HAP-1 (cell line): ENCODE data around the gene SPACA9.
A peak's percentile ranks its signal among the peaks of the same experiment; 100 is the strongest.

Source experiments
- DNase-seq, 2 experiments: peaks; one replicate each; pipeline ENCODE4 v3.0.0-alpha.2; 2016 to 2020; ENCODE audit warnings: low spot score in 2 of 2
- H3K27me3 ChIP-seq: fragments of 250-450 bp; sonication (Bioruptor Pico); 2 replicates; pipeline ENCODE4 v1.5.1; 2020; ENCODE audit warnings: low read depth, mild to moderate bottlenecking, moderate library complexity
- H3K36me3 ChIP-seq: fragments of 250-450 bp; sonication (Bioruptor Pico); replicated peaks from 2 replicates; pipeline ENCODE4 v1.5.1; 2020; ENCODE audit warnings: mild to moderate bottlenecking
- H3K4me1 ChIP-seq: fragments of 250-450 bp; sonication (Bioruptor Pico); 2 replicates; pipeline ENCODE4 v1.5.1; 2020; ENCODE audit warnings: mild to moderate bottlenecking
- H3K4me3 ChIP-seq: fragments of 250-450 bp; sonication (Bioruptor Pico); 2 replicates; pipeline ENCODE4 v1.5.1; 2020; ENCODE audit warnings: mild to moderate bottlenecking, moderate library complexity
- H3K9me3 ChIP-seq: fragments of 250-450 bp; sonication (Bioruptor Pico); 2 replicates; pipeline ENCODE4 v1.5.1; 2020; ENCODE audit warnings: mild to moderate bottlenecking, moderate library complexity
- in situ Hi-C: fragments of 300-500 bp; cut with MboI; formaldehyde crosslinking; loops from 3 replicates; pipeline ENCODE4 v1.14.3; 2020; ENCODE audit warnings: low sequenced_read_pairs, inconsistent platforms, mixed read lengths

The SPACA9 gene

DNA sequence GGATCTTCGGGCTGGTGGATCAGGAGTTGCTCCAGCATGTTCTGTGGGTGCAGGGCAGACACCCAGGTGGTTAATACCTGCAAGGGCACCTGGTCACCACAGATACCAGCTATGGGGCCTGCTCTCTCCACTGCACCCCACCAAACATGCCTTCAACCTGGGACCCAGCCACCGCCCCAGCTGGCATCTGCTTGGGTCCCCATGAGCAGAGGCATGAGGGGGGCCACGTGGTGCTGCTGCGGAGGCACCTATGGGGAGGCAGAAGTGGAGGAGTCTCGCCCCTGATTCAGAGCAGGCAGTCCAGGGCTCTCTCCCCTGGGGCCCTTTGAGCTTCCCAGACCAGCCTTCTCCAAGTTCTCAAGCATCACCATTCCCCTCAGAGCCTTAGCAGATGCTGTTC is 3.5 kb upstream of the SPACA9 start:
- no peak for DNase-seq
- Histone ChIP-seq H3K4me3 (no peak overlapping the region), H3K4me1 (no peaks in the 10 kb centered on the region), H3K9me3 (no peaks in the 10 kb centered on the region), H3K36me3 (no peaks in the 10 kb centered on the region), H3K27me3 (no peaks in the 10 kb centered on the region)
- in situ Hi-C loops: no loop called here

DNA sequence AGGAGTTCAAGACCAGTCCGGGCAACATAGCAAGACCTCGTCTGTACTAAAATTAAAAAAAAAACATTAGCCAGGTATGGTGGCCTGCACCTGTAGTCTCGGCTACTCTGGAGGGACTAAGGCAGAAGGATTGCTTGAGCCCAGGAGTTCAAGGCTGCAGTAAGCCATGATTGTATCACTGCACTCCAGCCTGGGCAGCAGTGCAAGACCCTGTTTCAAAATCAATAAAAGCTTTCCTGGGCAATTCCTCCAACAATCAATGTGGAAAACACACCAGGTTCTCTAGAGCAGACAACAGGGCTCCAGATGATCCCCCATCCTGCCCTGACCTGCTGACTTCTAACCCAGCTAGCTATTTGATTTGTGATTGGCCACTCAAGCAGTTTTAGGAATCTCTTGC is 1.8 kb upstream of the SPACA9 start:
- Histone ChIP-seq H3K27me3 (no peaks in the 10 kb centered on the region), H3K4me1 (no peaks in the 10 kb centered on the region), H3K36me3 (no peaks in the 10 kb centered on the region), H3K4me3 (no peak overlapping the region), H3K9me3 (no peaks in the 10 kb centered on the region)
- DNase-seq: no peak
- in situ Hi-C loops: no loop called here

DNA sequence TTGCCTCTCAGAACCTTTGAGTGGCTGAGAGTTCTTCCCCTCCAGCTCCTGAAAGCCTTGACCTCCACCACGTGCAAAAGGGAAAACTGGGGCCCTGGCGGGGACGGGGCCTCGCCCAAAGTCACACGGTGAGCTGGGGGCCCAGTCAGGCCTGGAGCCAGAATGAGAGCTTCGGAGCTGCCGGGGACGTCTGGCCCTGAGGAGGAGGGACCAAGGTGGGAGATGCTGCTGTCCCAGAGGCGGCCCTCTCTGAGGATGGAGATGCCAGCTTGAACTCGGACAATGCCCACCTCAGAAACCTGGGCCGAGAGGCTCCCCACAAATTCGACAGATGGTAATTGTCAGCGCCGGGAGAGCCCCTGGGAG is 1.3 kb upstream of the SPACA9 start:
- in situ Hi-C loops: no loop called here
- H3K36me3 ChIP-seq: no peaks in the 10 kb centered on the region
- no peaks in the 10 kb centered on the region for H3K4me1 ChIP-seq
- H3K9me3 ChIP-seq: no peaks in the 10 kb centered on the region
- H3K4me3 ChIP-seq: peak overlapping the region; percentile 91
- DNase-seq: no peak
- no peaks in the 10 kb centered on the region for H3K27me3 ChIP-seq

DNA sequence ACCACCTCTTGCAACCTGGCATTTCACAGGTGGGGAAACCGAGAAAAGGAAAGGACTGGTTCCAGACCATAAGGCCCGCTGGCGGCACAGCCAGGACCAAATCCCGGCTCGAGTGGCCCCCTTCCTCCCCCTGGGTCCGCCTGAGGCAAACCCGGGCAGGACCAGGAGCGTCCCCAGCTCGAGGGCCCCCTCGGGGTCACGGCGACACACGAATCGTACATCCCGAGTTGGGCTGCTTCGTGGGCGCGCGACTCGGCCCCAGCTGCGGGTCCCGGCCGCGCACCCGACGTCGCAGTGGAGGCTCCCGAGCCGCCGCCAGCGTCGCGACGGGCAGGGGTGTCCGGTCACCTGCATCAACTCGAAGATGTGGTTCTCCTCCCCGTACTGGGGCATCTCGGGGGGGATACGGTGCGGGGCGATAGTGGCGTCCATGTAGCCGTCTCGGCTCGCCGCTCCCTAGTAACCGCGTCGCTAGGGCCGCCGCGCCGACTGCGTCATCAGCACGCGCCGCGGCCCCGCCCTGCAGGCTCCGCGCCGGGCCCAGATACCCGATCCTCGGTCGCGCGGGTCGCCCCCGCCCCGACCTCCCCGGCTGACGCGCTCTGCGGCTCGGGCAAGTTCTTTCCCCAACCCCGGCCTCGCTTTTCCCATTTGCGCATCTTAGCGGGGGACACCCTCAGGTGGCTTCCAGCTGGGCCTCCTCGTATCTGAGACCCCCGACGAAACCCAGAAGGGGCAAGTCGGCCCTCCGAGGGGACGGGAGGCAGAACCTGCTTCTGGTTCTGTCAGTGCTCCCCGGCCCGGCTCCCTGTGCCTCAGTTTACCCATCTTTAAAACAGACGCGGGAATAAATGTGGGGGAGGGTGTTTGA is 639 bp upstream of the SPACA9 start, which contains the start of gene AK8:
TSS of gene AK8 (minus strand) at position 461 of the 871 bp plus-strand sequence. CDS start at position 432, 29 bp downstream.
- Histone ChIP-seq H3K27me3 (no peaks in the 10 kb centered on the region), H3K4me1 (no peaks in the 10 kb centered on the region), H3K4me3 (peak within 1 kb of the TSS; percentile 91), H3K9me3 (no peaks in the 10 kb centered on the region), H3K36me3 (no peaks in the 10 kb centered on the region)
- in situ Hi-C loops: no loop called here
- peak; percentile 63 to 83 for DNase-seq

DNA sequence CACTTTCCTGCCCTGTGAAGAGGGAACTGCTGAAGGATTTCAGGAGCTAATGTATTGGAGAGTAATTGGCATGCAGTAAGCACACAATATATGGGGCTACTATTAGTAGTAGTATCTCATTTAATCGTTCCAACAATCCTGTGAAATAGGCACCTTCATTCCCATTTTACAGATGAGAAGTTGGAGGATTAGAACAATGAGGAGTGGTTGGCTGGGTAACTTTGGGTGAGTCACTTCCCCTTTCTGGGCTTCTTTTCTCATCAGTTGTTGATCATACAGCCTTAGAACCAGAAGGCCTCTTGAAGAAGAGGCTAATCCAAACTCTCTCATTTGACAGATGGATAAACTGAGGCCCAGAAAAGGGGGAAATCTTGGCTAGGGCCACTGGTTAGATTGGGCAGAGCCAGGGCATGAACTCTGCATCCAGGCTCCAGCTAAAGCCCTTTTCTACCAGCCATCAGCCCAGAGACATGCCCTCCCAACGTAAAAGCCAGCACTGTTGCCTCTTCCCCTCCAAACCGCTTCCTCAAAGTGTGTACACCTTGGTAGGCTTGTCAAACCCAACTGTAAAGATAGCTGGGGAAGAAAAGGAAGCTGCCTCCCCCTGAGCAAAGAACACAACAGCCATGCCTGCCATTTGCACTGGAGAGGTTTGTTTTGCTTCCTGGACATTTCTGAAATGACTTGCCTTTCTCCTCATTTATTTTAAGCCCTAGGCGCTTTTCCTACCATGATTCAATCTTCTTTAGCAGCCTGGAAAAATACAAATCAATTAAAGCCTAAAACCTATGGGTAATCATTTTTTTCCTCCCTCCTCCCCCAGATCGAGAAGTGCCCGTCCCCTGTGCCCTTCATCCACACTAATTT is 992 bp downstream of the SPACA9 start:
- H3K27me3 ChIP-seq: no peaks in the 10 kb centered on the region
- H3K4me1 ChIP-seq: no peaks in the 10 kb centered on the region

DNA sequence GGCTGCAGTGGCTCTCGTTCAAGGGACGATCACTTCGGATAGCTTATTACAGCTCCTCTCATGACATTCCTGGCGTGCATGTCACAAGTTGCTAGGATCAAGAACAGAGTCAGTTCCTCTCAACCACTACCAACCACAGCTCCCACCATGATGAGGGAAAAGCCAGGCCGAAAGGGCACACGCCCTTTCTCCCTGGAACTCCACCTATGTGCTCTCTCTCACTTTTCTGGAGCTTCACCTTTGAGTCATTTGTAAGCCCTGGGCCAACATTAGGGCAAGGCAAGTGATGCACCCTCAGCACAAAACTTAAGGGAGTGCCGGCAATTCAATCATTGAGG is 1.6 kb downstream of the SPACA9 start:
- DNase-seq: no peak
- Histone ChIP-seq H3K4me1 (no peaks in the 10 kb centered on the region), H3K4me3 (no peak overlapping the region), H3K36me3 (no peaks in the 10 kb centered on the region), H3K27me3 (no peaks in the 10 kb centered on the region), H3K9me3 (no peaks in the 10 kb centered on the region)
- in situ Hi-C loops: no loop called here

More for the DNA sequence above, 992 bp downstream of the SPACA9 start:
- Histone ChIP-seq H3K9me3 (no peaks in the 10 kb centered on the region), H3K4me3 (no peak overlapping the region), H3K36me3 (no peaks in the 10 kb centered on the region)
- in situ Hi-C loops: no loop called here
- no peak for DNase-seq

DNA sequence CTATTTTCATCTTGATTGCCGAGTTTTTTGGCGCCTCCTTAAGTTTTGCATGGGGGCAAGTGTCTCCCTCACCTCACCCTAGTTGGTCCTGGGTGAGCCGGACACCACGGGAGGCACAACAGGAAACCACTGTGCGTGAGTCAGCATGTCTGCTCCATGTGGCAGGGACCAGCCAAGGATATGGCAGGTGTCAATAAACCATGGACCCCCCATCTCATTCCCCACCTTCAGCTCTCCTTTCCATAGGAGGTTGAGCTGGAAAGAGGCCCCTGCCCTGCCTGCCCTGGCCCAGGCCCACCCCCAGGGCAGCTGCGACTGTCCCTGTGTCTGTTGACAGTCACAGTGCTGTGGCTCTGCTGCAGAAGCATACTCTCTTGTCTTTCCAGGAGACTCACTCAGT is 3.1 kb downstream of the SPACA9 start:
- in situ Hi-C loops: no loop called here
- H3K9me3 ChIP-seq: no peaks in the 10 kb centered on the region
- H3K27me3 ChIP-seq: no peaks in the 10 kb centered on the region
- H3K4me3 ChIP-seq: no peak overlapping the region
- H3K36me3 ChIP-seq: no peaks in the 10 kb centered on the region
- DNase-seq: no peak
- no peaks in the 10 kb centered on the region for H3K4me1 ChIP-seq

DNA sequence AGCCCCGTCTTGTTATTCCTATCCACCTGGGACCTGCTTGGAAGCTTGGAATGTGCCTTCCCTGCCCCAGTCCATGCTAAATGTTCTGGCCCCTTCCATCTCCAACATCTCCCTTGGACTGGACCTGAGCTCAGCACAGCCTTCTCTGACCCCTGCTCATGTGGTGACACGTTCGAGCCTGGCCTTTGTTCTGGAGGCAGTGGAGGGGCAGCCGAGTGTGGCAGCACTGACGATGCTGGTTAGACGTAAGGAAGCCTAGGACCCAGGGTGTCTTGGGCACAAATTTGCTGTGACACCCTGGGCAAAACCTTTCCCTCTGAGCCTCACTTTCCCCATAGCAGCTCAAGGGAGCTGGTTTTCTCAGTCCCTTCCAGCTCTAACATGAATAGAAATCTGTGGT is 3.9 kb downstream of the SPACA9 start:
- no peaks in the 10 kb centered on the region for H3K9me3 ChIP-seq
- no peaks in the 10 kb centered on the region for H3K4me1 ChIP-seq
- no peaks in the 10 kb centered on the region for H3K27me3 ChIP-seq
- in situ Hi-C loops: no loop called here
- no peak overlapping the region for H3K4me3 ChIP-seq
- no peaks in the 10 kb centered on the region for H3K36me3 ChIP-seq
- no peak for DNase-seq

DNA sequence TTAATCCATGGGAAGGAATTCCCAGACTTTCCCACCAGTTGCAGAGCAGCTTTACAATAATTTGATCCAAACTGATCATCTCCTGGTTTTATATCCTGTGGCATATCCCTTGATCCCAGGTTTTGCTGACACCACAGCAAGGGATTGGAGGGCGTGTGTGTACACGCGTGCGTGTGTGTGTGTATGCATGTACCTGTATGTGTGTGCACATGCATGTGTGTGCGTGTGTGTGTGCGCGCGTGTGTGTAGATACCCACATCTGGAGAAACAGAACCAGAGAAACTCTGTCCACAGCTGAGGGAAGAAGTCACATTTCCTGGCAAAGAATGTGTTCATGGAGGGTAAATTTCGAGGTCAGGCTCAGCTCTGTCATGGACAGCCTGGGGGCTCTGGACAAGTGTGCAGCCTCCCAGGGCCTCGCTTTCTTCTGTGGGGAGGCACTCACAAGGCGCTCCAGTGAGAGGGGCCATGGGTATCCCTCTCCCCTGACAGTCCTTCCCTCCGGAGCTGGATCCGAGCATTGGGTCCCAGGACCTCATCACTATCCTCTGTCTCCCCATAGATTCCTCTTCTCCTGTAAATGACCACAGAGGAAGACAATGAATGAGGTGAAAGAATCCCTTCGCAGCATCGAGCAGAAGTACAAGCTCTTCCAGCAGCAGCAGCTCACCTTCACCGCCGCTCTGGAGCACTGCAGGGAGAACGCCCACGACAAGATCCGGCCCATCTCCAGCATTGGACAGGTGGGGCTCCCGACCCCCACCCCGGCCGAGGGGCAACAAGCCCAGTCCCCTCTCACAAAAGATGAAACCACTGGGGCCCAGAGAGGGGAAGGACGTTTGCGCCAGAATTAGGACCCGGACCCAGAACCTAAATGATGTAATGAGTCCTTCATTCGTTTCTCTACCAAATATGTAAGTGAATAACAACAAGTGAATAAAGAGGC is 4.9 kb downstream of the SPACA9 start:
- Histone ChIP-seq H3K27me3 (no peaks in the 10 kb centered on the region), H3K4me1 (no peaks in the 10 kb centered on the region), H3K36me3 (no peaks in the 10 kb centered on the region), H3K4me3 (no peak overlapping the region), H3K9me3 (no peaks in the 10 kb centered on the region)
- in situ Hi-C loops: no loop called here
- no peak for DNase-seq

DNA sequence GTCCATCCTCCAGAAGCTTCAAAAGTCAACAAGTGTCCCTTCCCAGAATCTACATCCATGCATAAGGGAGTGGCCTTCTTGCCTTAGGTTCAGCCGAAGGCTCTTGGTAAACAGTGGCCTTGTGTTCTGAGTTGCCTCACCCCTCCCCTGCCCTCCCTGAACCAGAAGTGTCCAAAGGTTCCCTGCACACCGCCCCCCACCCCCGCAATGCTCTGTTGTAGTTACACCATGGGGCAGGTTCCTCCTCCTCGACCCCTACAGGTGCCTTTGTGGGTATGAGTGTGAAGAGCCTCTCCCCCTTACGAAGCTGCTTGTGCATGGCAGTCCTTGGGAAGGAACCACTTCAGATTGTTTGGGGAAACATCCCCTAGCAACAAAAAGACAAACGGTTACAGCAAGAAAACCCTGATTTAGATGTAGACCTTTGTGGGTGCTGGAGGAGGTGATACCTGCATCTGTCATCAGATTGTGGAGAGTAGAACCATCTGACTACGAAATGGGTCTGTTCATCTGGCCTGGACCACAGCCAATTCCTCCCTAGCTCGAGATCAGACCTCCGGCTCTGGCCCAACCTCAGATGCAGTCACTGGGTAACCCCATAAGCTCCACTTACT is 7.1 kb downstream of the SPACA9 start:
- in situ Hi-C loops: no loop called here
- Histone ChIP-seq H3K4me1 (no peaks in the 10 kb centered on the region), H3K9me3 (no peaks in the 10 kb centered on the region), H3K4me3 (no peak overlapping the region), H3K36me3 (no peaks in the 10 kb centered on the region), H3K27me3 (no peaks in the 10 kb centered on the region)
- DNase-seq: no peak

DNA sequence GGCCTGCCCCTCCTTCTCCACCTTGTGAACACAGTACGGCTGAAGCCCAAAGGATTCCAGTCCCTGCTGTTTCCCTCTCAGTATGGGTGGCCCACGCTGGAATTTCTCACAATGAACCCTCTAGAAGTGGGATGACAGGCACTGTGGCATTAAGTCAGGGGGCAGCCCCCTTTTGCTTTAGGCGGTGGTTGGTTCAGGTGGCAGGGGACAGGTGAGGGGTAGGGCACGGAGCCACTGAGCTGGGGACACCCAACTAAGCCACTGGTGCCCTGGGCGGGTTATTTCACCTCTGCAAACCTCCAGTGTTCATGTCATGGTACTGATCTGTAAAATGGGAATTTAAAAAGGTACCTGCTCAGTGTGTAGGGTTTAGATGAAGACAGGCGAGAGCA is 7.6 kb downstream of the SPACA9 start:
- no peak overlapping the region for H3K4me3 ChIP-seq
- DNase-seq: no peak
- in situ Hi-C loops: no loop called here
- H3K4me1 ChIP-seq: no peaks in the 10 kb centered on the region
- no peaks in the 10 kb centered on the region for H3K9me3 ChIP-seq
- no peaks in the 10 kb centered on the region for H3K36me3 ChIP-seq
- no peaks in the 10 kb centered on the region for H3K27me3 ChIP-seq

DNA sequence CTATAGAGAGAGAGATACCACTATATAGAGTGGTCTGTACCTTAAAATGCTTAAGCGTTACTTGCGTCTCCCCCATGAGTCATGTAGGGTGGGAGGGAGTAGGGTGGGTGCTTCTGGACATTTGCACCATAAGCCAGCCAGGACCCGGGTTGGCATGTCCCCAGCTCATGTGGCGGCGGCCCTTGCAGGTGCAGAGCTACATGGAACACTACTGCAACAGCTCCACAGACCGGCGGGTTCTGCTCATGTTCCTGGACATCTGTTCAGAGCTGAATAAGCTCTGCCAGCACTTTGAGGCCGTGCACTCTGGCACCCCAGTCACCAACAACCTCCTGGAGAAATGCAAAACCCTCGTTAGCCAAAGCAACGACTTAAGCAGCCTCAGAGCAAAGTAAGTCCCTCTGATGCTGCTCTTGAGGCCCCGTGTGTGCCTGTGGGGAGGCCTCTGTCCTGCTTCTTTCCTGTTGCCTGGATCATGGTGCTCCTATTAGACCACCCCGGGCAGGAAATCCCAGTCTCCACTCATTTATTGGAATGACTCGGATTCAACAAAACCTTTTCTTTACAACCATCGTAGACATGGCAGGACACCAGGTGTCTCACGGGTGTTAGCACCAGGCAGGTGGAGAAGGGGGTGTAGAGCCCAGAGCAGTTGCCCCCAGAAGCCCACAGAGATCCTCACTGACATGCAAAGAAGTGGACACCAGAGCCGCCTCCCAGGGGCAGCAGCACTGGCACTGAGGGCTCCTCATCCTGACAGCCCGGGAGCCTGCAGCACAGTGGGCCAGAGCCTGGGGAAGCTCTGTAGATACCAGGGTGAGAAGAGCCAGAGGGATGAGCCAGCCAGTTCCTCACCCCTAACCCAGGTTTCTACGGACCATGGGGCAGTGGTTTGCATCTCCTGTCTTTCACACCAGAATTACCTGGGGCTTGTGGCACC is 8.8 kb downstream of the SPACA9 start:
- DNase-seq: no peak
- H3K4me1 ChIP-seq: no peaks in the 10 kb centered on the region

More for the DNA sequence above, 8.8 kb downstream of the SPACA9 start:
- H3K4me3 ChIP-seq: no peak overlapping the region
- no peaks in the 10 kb centered on the region for H3K27me3 ChIP-seq
- no peaks in the 10 kb centered on the region for H3K9me3 ChIP-seq
- no peaks in the 10 kb centered on the region for H3K36me3 ChIP-seq
- in situ Hi-C loops: no loop called here
